EH (cell line): ENCODE data around the gene MIPEP.
"Not testable (repeated sequence)": the region's sequence is repeated elsewhere in the genome, so short reads cannot be mapped to it uniquely, and the experiment has no call there.

ENCODE experiments used
- DNase-seq: peaks from one replicate; pipeline ENCODE4 v3.0.0-alpha.2; 2015; ENCODE audit warnings: low read depth

The MIPEP gene

GRCh38 chr13:23749288-23749873, 139.8 kb downstream of the MIPEP start:
- no peak for DNase-seq

- peak; percentile 52 for DNase-seq
These were observed 140.8 kb downstream of the MIPEP start for GRCh38 chr13:23748109-23748990.

GRCh38 chr13:23746141-23746540, 143.1 kb downstream of the MIPEP start:
- not testable (repeated sequence) for DNase-seq

GRCh38 chr13:23744315-23744714, 144.9 kb downstream of the MIPEP start:
- DNase-seq: no peak

- DNase-seq: no peak
These were observed 145.7 kb downstream of the MIPEP start for GRCh38 chr13:23743278-23744076.

GRCh38 chr13:23741879-23742510, 147.2 kb downstream of the MIPEP start:
- DNase-seq: no peak

- no peak for DNase-seq
These were observed 149.2 kb downstream of the MIPEP start for GRCh38 chr13:23740002-23740401.

GRCh38 chr13:23739596-23739995, 149.6 kb downstream of the MIPEP start:
- no peak for DNase-seq

GRCh38 chr13:23736541-23736940, 152.7 kb downstream of the MIPEP start:
- DNase-seq: no peak

GRCh38 chr13:23735329-23735728, 153.9 kb downstream of the MIPEP start:
- DNase-seq: no peak

GRCh38 chr13:23731709-23732108, 157.5 kb downstream of the MIPEP start:
- no peak for DNase-seq

- no peak for DNase-seq
These were observed 158.9 kb downstream of the MIPEP start for GRCh38 chr13:23730251-23730650.

- DNase-seq: no peak
These were observed 159.7 kb downstream of the MIPEP start for GRCh38 chr13:23729531-23729930.

GRCh38 chr13:23728807-23729206, 160.4 kb downstream of the MIPEP start:
- no peak for DNase-seq

GRCh38 chr13:23725922-23726321, 163.3 kb downstream of the MIPEP start:
- no peak for DNase-seq

GRCh38 chr13:23724196-23724970, 164.8 kb downstream of the MIPEP start:
- no peak for DNase-seq

- peak; percentile 88 for DNase-seq
These were observed 165.7 kb downstream of the MIPEP start for GRCh38 chr13:23723471-23723870.

- no peak for DNase-seq
These were observed 166.3 kb downstream of the MIPEP start for GRCh38 chr13:23722726-23723453.

GRCh38 chr13:23718996-23719395, 170.2 kb downstream of the MIPEP start:
- DNase-seq: peak; percentile 30

- no peak for DNase-seq
These were observed 172.8 kb downstream of the MIPEP start for GRCh38 chr13:23716401-23716800.

- peak; percentile 31 for DNase-seq
These were observed 173.4 kb downstream of the MIPEP start for GRCh38 chr13:23715762-23716235.
